Smooth muscle cell (in vitro differentiated cells): ENCODE results near the gene CCDC38. TPM values are rescaled to one million over a fixed set of nuclear protein-coding genes. Genes with fewer than 3 reads are reported as not detected.

ENCODE experiments used
- DNase-seq: peaks from one replicate; lab custom pipeline; 2025; ENCODE audit not compliant: unreplicated experiment; lab: John Stamatoyannopoulos, UW
- H2AFZ ChIP-seq: fragments of 200-600 bp; sonication (generic); 2 replicates; pipeline ENCODE4 v1.6.0; 2016; ENCODE audit warnings: antibody characterized with exemption, low read depth, mild to moderate bottlenecking
- H3F3A ChIP-seq: fragments of 200-600 bp; sonication (generic); 2 replicates; pipeline ENCODE4 v1.6.0; 2017; ENCODE audit warnings: antibody characterized with exemption, low read depth
- H3K27ac ChIP-seq: fragments of 200-600 bp; sonication (generic); 2 replicates; pipeline ENCODE4 v1.5.1; 2016; ENCODE audit warnings: low read depth, mild to moderate bottlenecking
- H3K27me3 ChIP-seq: fragments of 200-600 bp; sonication (generic); 2 replicates; pipeline ENCODE4 v1.6.1; 2016; ENCODE audit warnings: low read depth, mild to moderate bottlenecking
- H3K36me3 ChIP-seq: fragments of 200-600 bp; sonication (generic); 2 replicates; pipeline ENCODE4 v1.5.1; 2016; ENCODE audit warnings: low read depth
- H3K4me1 ChIP-seq: fragments of 200-600 bp; sonication (generic); 2 replicates; pipeline ENCODE4 v1.5.1; 2016; ENCODE audit warnings: low read depth
- H3K4me2 ChIP-seq: fragments of 200-600 bp; sonication (generic); 2 replicates; pipeline ENCODE4 v1.6.0; 2016; ENCODE audit warnings: mild to moderate bottlenecking
- H3K4me3 ChIP-seq: fragments of 200-600 bp; sonication (generic); 2 replicates; pipeline ENCODE4 v1.5.1; 2016; ENCODE audit warnings: mild to moderate bottlenecking
- H3K79me2 ChIP-seq: fragments of 200-600 bp; sonication (generic); 2 replicates; pipeline ENCODE4 v1.6.0; 2016; ENCODE audit warnings: low read depth, mild to moderate bottlenecking
- H3K9ac ChIP-seq: fragments of 200-600 bp; sonication (generic); 2 replicates; pipeline ENCODE4 v1.6.0; 2016; ENCODE audit warnings: low read depth
- H3K9me3 ChIP-seq: fragments of 200-600 bp; sonication (generic); replicated peaks from 2 replicates; pipeline ENCODE4 v1.5.1; 2016; ENCODE audit warnings: low read depth
- H4K20me1 ChIP-seq: fragments of 200-600 bp; sonication (generic); 2 replicates; pipeline ENCODE4 v1.6.0; 2016; ENCODE audit warnings: low read depth
- WGBS: methylation state at CpG from one replicate; pipeline ENCODE4 v1.1.7; 2016; ENCODE audit warnings: low lambda C conversion rate; 5-methylcytosine and 5-hydroxymethylcytosine counted together
- polyA plus RNA-seq: library from polyadenylated mRNA; unstranded; fragments of >200 nt; fragmentation: Nextera tagmentation; extraction: Ambion mirVana; gene quantifications from 2 replicates; pipeline ENCODE4 v1.2.1, GENCODE V29; 2016
- total RNA-seq: library from RNA; depleted of rRNA; stranded (reverse); fragments of >200 nt; gene quantifications from 2 replicates; pipeline ENCODE4 v1.2.3, GENCODE V29; 2014
- TF ChIP-seq, protein P1 (sequence below): fragments of 200-600 bp; sonication (generic); IDR thresholded peaks from 2 replicates; pipeline ENCODE4 v1.5.1; 2017; ENCODE audit warnings: borderline replicate concordance, mild to moderate bottlenecking, antibody characterized with exemption; ENCODE audit not compliant: insufficient read depth, poor library complexity, severe bottlenecking

Gene CCDC38
- total and polyA plus RNA-seq, 2 experiments from 2014 or later = 0.39 TPM; not detected in 1

DNA sequence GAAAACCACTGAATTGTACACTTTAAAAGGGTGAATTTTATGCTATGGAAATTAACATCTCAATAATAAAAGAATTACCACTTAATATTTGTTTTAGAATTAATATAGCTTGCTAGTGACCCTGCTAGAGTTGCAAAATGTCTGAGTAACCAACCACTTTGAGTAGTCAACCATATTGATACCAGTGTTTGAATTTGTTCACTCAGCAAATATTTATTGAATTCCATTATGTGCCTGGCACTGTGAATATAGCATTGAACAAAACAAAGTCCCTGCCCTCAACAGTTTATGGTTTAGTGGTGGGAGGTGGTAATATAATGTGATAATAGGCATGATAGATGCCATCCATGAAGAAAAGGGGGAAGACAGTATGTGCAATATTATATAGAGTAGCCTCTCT, 79.1 kb downstream of the CCDC38 start:
- H3K79me2 ChIP-seq = peaks cover 61% of the 10 kb centered on the region
- no peak overlapping the region for H3K27ac ChIP-seq
- no peaks in the 10 kb centered on the region for H3K9me3 ChIP-seq
- peaks cover 10% of the 10 kb centered on the region for H4K20me1 ChIP-seq
- no peak overlapping the region for H2AFZ ChIP-seq
- TF ChIP-seq, protein P1, sequence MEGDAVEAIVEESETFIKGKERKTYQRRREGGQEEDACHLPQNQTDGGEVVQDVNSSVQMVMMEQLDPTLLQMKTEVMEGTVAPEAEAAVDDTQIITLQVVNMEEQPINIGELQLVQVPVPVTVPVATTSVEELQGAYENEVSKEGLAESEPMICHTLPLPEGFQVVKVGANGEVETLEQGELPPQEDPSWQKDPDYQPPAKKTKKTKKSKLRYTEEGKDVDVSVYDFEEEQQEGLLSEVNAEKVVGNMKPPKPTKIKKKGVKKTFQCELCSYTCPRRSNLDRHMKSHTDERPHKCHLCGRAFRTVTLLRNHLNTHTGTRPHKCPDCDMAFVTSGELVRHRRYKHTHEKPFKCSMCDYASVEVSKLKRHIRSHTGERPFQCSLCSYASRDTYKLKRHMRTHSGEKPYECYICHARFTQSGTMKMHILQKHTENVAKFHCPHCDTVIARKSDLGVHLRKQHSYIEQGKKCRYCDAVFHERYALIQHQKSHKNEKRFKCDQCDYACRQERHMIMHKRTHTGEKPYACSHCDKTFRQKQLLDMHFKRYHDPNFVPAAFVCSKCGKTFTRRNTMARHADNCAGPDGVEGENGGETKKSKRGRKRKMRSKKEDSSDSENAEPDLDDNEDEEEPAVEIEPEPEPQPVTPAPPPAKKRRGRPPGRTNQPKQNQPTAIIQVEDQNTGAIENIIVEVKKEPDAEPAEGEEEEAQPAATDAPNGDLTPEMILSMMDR = no peak
- no peak overlapping the region for H3K4me2 ChIP-seq
- H3K27me3 ChIP-seq = no peaks in the 10 kb centered on the region
- no peak overlapping the region for H3K9ac ChIP-seq
- no peak for DNase-seq
- peaks cover 35% of the 10 kb centered on the region for H3K36me3 ChIP-seq
- no peak overlapping the region for H3K4me3 ChIP-seq
- peaks cover 3% of the 10 kb centered on the region for H3K4me1 ChIP-seq
- H3F3A ChIP-seq = no peaks in the 10 kb centered on the region

DNA sequence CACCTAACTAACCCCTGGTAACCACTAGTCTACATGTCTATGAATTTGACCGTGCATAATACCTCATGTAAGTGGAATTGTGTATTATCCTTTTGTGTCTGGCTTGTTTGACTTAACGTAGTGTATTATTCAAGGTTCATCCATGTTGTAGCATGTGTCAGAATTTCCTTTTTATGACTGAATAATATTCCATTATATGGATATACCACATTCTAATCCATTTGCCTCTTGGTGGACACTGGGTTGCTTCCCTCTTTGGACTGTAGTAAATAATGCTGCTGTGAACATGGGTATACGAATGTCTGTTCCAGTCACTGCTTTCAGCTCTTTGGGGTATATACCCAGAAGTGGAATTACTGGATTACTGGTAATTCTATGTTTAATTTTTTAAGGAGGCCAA, 80.4 kb downstream of the CCDC38 start:
- Histone ChIP-seq H3F3A (no peaks in the 10 kb centered on the region), H3K36me3 (peaks cover 30% of the 10 kb centered on the region), H3K4me3 (no peak overlapping the region), H3K9ac (no peak overlapping the region), H3K4me2 (no peak overlapping the region), H4K20me1 (peaks cover 10% of the 10 kb centered on the region), H2AFZ (no peak overlapping the region), H3K79me2 (peaks cover 61% of the 10 kb centered on the region), H3K4me1 (peaks cover 3% of the 10 kb centered on the region), H3K27me3 (no peaks in the 10 kb centered on the region), H3K27ac (no peak overlapping the region), H3K9me3 (no peaks in the 10 kb centered on the region)
- TF ChIP-seq, protein P1 = no peak
- WGBS = 97% methylated on average over 3 of the region's 3 CpGs
- no peak for DNase-seq

DNA sequence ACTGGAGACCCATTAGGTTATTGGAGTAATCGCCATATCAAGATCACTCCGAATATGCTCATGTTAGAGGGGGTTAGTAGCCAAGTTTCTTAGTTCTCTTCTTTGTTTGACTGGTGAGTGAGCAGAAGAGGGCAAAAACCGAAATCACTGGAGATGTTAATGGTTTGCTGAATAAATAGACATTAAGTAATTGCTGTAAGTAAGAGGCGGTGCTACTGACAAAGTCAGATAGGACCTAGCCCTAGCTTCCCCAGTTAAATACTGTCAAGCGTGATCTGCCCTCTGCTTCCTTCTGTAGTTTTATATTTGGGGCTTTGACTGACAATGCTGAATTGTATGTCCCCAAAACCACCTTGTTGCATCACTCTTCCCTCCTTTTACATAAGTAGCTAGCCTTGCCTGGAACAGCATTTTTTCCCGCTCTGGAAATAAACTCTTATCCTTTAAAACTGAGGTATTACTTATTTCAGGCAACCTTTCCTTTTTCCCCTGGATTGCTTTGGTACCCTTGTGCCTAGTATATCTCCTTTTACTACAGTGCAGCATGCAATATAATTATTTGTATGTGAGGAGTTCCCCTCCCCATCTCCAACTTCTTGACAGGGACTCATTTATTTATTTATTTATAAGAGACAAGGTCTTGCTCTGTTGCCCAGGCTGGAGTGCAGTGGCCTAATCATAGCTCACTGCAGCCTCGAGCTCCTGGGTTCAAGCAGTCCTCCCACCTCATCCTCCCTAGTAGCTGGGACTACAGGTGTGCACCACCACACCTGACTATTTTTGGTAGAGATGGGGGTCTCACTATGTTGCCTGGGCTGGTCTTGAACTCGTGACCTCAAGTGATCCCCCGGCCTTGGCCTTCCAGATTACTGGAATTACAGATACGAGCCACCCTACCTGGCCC, 82.2 kb downstream of the CCDC38 start:
- Histone ChIP-seq H3K36me3 (peaks cover 30% of the 10 kb centered on the region), H3K4me1 (peaks cover 3% of the 10 kb centered on the region), H3K27me3 (no peaks in the 10 kb centered on the region), H3F3A (no peaks in the 10 kb centered on the region), H2AFZ (no peak overlapping the region), H3K27ac (peak overlapping the region; percentile 86), H4K20me1 (peaks cover 10% of the 10 kb centered on the region), H3K9ac (peak overlapping the region; percentile 88), H3K79me2 (peaks cover 52% of the 10 kb centered on the region), H3K4me3 (peak overlapping the region; percentile 82), H3K4me2 (peak overlapping the region; percentile 94), H3K9me3 (no peaks in the 10 kb centered on the region)
- 67% methylated on average over 10 of the region's 10 CpGs for WGBS
- no peak for DNase-seq
- TF ChIP-seq, protein P1 = no peak
